Gastrocnemius medialis (tissue), 4 donors: ENCODE results near the gene NAV3.

Experiments
- CTCF ChIP-seq, 5 experiments: fragments of 450-650 bp in 3 of 5; fragments of 200-600 bp in 2 of 5; sonication (generic) in 2 of 5; IDR thresholded peaks in 4 of 5; conservative IDR thresholded peaks in 1 of 5; 1 replicate in 4 of 5; 2 replicates in 1 of 5; pipeline ENCODE4 v1.5.1; 2016 to 2019; ENCODE audit warnings: antibody characterized with exemption in 5 of 5, mild to moderate bottlenecking in 3 of 5, moderate library complexity in 3 of 5
- POLR2A ChIP-seq, 2 donors: fragments of 450-650 bp; IDR thresholded peaks; one replicate each; pipeline ENCODE4 v1.6.1; 2017; ENCODE audit warnings: antibody characterized with exemption in 2 of 2, mild to moderate bottlenecking in 2 of 2, moderate library complexity in 2 of 2

GRCh38 chr12:78036874-78037273, 206.2 kb downstream of the NAV3 start:
- TF ChIP-seq CTCF (IDR thresholded peaks at IDR 0.05 in 4 of 5, conservative IDR thresholded peaks at IDR 0.05 in 1 of 5) (no peak), POLR2A (IDR thresholded peaks at IDR 0.05) (no peak)
